BJ (cell line): ENCODE results near the gene SSPN. TPM values are rescaled to one million over a fixed set of nuclear protein-coding genes. Genes with fewer than 3 reads are reported as not detected.

Experiments
- CTCF ChIA-PET: fragments of 350-600 bp; formaldehyde crosslinking; extraction: SDS; loops from one replicate; lab custom pipeline; 2021; ENCODE audit warnings: antibody characterized with exemption, inconsistent platforms; lab: Yijun Ruan, JAX
- POLR2A ChIA-PET: fragments of 300-600 bp; sonication (Branson Sonifier 250); formaldehyde crosslinking; extraction: SDS; loops from one replicate; lab custom pipeline; 2021; ENCODE audit warnings: antibody characterized with exemption; lab: Charles Lee
- DNase-seq: peaks from one replicate; pipeline ENCODE4 v3.0.0-alpha.2; 2011; ENCODE audit warnings: low read depth
- H3K27me3 ChIP-seq: 2 replicates; pipeline ENCODE4 v1.6.0; 2011; ENCODE audit warnings: low read length; ENCODE audit not compliant: control insufficient read depth, insufficient read depth
- H3K36me3 ChIP-seq: 2 replicates; pipeline ENCODE4 v1.5.1; 2011; ENCODE audit warnings: low read length; ENCODE audit not compliant: control insufficient read depth, insufficient read depth
- H3K4me3 ChIP-seq: 2 replicates; pipeline ENCODE4 v1.5.1; 2011; ENCODE audit warnings: low read depth, mild to moderate bottlenecking, control low read depth, low read length
- CTCF ChIP-seq: IDR thresholded peaks from 2 replicates; pipeline ENCODE4 v1.5.1; 2011; ENCODE audit warnings: low read depth, mild to moderate bottlenecking, control low read depth, inconsistent platforms, low read length, moderate library complexity; ENCODE audit not compliant: insufficient read depth
- polyA plus RNA-seq: library from polyadenylated mRNA; depleted of rRNA; stranded (reverse); fragments of >200 nt; gene quantifications from 2 replicates; pipeline ENCODE4 v1.2.3, GENCODE V29; 2011

Gene SSPN
- polyA plus RNA-seq, 1 experiment = 37.6 TPM

DNA sequence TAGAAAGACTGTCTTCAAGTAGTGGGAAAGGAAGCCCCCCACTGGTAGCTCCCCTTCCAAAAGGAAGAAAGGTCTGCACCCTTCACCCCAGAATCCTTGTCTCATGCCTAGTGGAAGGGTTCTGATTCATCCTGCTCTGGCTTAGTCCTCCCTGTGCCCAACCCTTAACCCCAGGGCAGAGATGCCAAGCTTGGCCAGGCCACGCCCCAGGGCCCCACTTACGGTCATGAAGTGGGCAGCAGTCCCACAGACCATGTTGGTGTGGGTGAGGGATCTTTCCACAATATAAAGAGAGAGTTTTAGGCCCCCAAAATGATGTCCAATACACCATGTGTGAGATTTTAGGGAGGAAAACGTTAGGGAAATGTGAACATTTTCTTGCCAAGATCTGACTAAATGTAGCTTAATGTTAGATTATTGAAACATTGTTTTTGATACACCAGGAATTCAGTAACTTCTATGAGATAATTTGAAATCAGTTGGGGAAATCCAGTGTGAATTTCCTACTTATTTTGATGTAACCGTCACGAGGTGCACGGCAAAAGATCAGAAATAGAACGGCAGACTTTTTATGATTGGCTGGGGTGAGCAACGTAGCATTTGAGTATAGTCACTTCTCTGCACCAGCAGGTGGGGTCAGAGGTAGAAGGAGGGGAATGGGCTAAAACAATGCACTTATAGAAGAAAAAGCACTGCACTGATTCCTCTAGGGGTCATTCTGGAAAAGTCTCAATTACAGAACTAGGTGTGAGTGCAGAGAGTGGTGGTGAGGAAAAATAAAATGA, 8.2 kb upstream of the SSPN start:
- POLR2A ChIA-PET = no interaction called here
- no peak for TF ChIP-seq CTCF
- 0 out of 2 replicates have a peak, but pooled peaks cover 1% of the 10 kb centered on the region for H3K27me3 ChIP-seq
- no peak for DNase-seq
- H3K4me3 ChIP-seq = no peak overlapping the region
- H3K36me3 ChIP-seq = no peaks in the 10 kb centered on the region
- CTCF ChIA-PET = no interaction called here

DNA sequence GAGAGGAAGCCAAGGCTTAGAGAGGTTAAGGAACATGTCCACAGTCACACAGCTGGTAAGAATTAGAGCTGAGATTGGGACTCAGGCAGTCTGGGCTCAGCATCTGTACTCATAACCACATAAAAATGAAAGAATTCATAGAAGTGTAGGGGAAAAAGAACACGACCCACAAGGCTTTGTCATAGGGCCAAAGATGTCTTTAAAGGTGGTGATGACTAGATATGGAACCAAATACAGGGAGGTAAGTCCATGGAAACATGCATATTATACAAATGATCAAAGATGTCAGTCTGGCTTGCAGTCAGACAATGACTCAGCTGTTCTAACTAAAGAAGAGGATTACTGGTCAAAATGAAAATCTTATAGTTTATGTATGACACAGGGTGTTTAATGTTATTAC, 7.2 kb upstream of the SSPN start:
- DNase-seq = peak; percentile 71
- CTCF ChIA-PET = interaction anchor here (0.6 to 1.0 kb wide), 2 partner anchors 34 to 37 kb away, joined by 3 read pairs; no protein-coding TSS in a partner anchor
- Histone ChIP-seq H3K36me3 (no peaks in the 10 kb centered on the region), H3K4me3 (no peak overlapping the region), H3K27me3 (0 out of 2 replicates have a peak, but pooled peaks cover 1% of the 10 kb centered on the region)
- TF ChIP-seq CTCF = no peak
- POLR2A ChIA-PET = no interaction called here

GRCh38 chr12:26188641-26189040, 6.7 kb upstream of the SSPN start:
- Histone ChIP-seq H3K4me3 (no peak overlapping the region), H3K27me3 (0 out of 2 replicates have a peak, but pooled peaks cover 1% of the 10 kb centered on the region), H3K36me3 (no peaks in the 10 kb centered on the region)
- ChIA-PET POLR2A (no interaction called here), CTCF (interaction anchor here (1.0 to 1.7 kb wide), 2 partner anchors 8 to 34 kb away, joined by 3 read pairs; no protein-coding TSS in a partner anchor)
- no peak for DNase-seq
- no peak for TF ChIP-seq CTCF

DNA sequence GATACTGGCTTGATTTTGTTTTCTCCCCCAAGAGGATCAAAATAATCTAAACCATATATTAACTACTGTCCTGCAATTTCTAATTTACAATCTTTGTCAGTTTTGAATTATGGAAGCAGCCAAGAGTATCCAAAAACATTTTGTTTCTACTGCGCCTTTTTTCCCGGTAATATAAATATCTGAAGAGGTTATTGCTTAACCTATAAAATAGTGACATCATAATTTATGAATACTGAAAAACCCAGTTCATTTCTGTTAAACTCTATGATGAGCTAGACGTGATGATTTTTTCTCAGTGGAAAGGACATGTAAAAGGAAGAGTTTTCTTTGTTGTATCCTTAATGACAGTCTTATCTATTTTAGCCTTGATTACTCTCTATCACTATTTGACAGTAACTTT, 3.2 kb upstream of the SSPN start:
- H3K36me3 ChIP-seq = no peaks in the 10 kb centered on the region
- no peaks in the 10 kb centered on the region for H3K27me3 ChIP-seq
- DNase-seq = no peak
- no peak overlapping the region for H3K4me3 ChIP-seq
- no peak for TF ChIP-seq CTCF
- POLR2A ChIA-PET = no interaction called here
- CTCF ChIA-PET = interaction anchor here (0.7 to 0.9 kb wide), 2 partner anchors 13 to 72 kb away, joined by 3 read pairs; no protein-coding TSS in a partner anchor

GRCh38 chr12:26193539-26193938, 1.8 kb upstream of the SSPN start:
- H3K36me3 ChIP-seq = no peaks in the 10 kb centered on the region
- ChIA-PET CTCF (no interaction called here), POLR2A (interaction anchor here (0.7 kb wide), 1 partner anchor 116 kb away, joined by 3 read pairs; no protein-coding TSS in a partner anchor)
- no peak overlapping the region for H3K4me3 ChIP-seq
- H3K27me3 ChIP-seq = no peaks in the 10 kb centered on the region
- TF ChIP-seq CTCF = no peak
- DNase-seq = no peak
